GM21515 (cell line): ENCODE results near the gene ZKSCAN7.
"Not testable (repeated sequence)": the region's sequence is repeated elsewhere in the genome, so short reads cannot be mapped to it uniquely, and the experiment has no call there.

Experiments
- ATAC-seq: cut with Tn5 transposase; IDR thresholded peaks from one replicate; pipeline ENCODE4 v1.9.1; 2021; ENCODE audit not compliant: unreplicated experiment

Gene ZKSCAN7

DNA sequence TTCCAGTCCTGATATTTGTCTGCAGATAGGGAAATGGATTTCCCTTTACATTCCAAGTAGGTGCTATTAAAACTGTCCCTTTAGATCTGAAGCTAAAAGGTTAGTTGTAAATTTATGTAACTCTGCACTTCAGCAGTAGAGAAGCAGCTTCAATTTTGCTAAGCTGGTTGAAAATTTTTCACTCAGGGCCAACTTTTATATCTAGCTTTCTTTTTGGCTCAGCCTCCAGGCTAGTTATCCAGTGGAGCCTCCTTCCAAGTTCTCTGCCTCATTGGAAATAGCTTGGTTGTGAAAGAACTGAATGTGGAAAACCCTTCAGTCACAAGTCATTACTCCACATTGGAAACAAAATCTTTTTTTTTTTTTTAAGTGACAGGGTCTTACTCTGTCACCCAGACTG lies 21.6 kb downstream of the ZKSCAN7 start:
- ATAC-seq: no peak

DNA sequence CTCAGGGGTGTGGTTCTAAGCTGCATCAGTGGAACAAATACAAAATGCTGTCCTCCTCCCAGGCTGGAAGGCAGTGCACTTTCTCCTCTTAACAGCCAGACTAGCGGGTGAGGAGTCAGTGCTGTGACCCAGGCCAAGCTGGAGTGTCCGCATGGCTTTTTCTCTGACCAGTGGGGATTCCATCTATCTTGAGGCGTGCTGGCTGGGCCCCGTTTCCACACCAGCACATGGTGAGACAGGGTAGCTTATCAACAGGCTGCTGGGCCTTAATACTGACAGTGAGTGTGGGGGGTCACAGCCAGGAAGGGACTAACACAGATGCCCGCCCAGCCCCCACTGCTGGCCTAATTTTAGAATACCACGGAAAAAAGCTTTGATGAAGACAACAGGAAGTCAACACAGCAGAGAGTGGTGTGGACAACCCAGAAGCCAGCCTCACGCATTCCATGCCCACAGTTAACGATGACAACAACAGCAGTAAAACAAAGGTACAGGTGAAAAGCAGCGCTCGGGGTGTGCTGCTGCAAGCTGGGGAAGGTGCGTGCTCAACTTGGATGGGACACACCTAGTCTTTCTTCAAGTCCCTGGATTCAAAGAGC lies 22.5 kb downstream of the ZKSCAN7 start:
- ATAC-seq: not testable (repeated sequence)

DNA sequence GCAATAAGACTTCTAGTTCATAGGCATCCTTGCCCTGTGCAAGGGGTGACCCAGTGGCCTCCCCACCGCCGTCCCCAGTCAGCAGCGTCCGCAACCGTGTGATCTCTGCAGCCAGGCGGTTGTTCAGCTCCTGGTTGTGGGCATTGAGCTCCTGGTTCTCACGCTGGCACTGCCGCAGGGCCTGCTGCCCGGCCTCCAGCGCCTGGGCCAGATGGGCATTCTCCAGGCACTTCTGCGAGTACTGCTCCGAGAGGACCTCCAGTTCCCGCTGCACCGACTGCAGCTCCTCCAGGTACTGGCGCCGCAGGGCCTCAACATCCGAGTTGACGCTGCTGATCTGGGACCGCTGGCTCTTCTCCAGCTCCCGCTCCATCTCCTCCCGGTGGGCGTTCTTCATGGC lies 23.3 kb downstream of the ZKSCAN7 start:
- not testable (repeated sequence) for ATAC-seq

DNA sequence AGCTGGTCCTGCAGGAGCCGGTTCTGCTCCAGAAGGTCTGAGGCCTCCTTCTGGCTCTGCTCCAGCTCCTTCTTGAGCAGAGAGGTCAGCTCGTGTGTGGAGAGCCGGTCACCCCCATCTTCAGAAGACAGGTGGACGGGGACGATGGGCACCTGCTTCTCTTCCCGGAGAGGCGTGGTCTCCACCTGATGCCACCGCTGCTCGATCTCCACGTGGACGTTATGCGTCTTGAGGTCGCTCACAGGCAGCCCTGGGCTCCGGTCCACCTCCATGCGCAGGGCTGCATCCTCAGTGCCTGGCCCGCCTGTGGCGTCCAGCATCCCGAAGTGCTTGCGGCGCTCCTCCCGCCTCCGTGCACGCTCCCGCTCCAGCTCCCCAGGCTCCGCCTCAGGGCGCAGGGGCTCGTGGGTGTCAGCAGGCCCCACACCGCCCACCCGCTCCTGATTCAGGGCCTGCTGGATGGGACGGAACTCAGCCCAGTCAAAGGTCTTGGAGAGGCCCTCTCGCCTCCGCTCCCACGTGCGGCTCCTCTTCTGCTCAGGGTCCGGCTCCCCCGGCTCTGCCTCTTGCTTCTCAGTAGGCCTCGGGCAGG lies 24.0 kb downstream of the ZKSCAN7 start:
- not testable (repeated sequence) for ATAC-seq

DNA sequence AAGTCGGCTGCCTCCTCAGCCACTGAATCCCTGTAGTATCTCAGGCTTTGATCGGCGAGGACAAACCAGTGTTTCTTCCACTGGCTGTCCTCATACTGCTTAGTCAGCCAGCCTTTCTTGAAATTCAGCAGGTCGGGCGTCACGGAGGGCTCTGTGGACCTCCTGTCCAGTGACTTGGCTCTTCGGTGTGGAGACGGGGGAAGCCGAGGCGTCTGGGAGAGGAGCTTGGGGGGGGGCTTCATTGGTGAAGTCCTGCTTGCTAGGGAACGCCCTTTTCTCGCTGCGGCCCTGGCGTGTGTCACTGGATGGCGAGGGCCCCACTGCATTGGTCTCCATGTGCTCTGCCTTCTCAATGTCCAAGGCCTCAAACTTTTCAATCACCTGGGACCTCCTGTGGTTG lies 24.8 kb downstream of the ZKSCAN7 start:
- not testable (repeated sequence) for ATAC-seq

DNA sequence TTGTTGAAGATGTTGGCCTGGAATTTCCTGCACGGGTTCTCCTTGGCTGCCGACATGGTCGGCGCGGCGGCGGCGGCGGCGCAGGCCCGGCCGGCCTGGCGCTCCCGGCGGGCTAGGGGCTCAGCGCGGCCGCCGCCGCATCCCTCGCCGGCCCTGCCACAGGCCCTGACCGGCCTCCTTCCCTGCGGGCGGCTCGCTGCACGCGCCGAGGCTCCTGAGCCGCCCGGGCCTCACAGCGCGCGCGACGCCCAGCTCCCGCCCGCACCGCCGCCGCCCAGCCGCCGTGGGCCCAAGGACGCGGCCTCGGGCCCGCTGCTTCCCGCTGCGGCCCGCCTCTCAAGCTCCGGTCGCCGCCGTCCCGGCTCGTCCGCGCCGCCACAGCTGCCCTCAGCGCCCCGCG lies 26.0 kb downstream of the ZKSCAN7 start:
- not testable (repeated sequence) for ATAC-seq

DNA sequence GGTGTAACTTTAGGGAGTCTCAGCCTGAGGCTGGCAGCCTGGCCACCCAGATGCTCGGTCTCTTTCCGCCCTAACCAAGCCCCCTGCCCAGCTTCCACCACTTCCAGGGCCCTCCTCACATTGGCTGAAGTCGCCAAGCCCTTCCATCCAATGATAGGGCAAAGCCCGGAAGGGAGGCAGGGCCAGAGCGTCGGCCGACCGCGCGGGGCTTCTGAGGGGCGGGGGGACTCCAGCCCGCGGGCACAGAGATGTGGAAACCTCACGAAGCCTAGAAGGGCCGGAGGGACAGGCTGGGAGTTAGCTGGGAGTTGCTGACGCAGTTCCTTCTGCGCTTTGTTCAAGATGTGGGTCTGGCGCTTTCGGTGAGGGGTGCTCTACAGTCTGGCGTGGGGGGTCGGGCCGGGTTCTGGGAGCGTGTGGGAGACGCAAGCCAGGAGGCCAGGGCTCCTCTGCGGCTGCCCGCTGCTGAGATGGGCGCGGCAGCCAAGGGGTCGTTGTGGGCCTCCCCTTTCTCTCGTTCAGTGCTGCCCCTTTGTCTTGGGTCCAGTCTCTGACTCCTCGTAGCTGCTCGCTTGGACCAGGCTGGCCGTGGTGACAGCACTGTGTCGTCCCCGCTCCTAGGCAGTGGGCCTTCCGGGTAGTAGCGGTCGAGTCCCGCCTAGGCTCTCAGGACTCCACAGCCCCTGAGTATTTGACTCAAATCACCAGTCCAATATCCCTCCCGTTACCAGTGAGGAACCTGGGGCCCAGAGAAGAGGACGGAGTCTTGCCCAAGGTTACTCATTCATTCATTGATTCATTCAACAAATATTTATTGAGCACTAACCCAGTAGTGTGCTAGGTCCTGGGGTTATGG lies 29.9 kb downstream of the ZKSCAN7 start, which contains the start of gene ZNF660:
ZNF660 (plus strand) TSS at position 319 of the 856 bp plus-strand sequence. CDS start 9,230 bp downstream, outside the sequence.
- ATAC-seq: no peak

DNA sequence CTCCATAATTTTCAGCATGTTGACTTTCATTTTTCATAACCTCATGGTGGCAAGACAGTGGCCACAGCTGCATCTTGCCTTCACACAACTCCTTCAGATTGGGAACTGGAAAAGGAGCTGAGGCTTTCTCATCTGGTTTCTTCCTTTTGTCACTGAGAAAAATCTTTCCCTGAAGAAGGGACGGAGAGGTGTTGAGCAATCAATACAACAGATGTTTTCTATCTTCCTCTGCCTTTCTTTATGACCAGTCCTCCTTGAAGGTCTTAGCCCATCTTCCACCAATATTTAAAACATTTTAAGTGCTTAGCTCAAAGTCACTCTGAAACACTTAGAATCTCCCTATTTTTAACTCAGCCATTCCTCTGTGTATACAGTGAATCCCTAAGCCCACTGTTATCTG lies 41.6 kb downstream of the ZKSCAN7 start:
- no peak for ATAC-seq

DNA sequence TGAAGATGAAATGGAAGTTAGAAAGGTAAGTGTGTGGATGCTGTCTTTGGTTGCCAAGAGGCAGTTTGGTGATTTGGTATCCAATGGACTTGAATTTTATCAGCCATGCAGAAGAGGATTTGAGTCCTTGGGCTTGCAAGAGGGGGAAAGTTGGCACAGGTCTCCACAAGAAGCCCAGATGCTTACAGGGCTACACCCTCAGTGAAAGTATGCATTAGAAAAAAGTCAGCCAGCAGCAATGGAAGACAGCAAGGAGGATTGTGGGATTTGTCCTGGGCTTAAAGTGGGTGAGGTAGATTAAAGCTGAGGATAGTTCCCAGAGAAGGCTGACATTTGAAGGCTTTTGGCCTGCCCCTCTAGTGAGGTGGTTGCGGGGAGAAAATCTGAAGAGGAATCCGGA lies 46.8 kb downstream of the ZKSCAN7 start:
- ATAC-seq: no peak

DNA sequence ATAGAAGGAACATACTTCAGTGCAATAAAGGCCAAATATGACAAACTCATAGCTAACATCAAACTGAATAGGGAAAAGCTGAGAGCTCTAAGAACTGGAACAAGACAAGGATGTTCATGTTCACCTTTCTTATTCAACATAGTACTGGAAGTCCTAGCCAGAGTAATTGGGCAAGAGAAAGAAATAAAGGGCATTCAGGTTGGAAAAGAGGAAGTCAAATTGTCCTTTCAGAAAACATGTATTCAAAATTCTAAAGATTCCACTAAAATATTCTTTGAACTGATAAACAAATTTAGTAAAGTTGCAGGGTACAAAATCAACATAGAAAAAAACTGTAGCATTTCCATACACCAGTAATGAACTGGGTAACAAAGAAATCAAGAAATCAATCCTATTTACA lies 57.7 kb downstream of the ZKSCAN7 start:
- ATAC-seq: no peak
